HG03103 (cell line): Measurements from ENCODE around the gene PVALEF.
"Not testable (repeated sequence)": the region's sequence is repeated elsewhere in the genome, so short reads cannot be mapped to it uniquely, and the experiment has no call there.

ENCODE experiments used
- ATAC-seq: cut with Tn5 transposase; IDR thresholded peaks from one replicate; pipeline ENCODE4 v1.9.1; 2021; ENCODE audit warnings: low read depth; ENCODE audit not compliant: unreplicated experiment

PVALEF gene

DNA sequence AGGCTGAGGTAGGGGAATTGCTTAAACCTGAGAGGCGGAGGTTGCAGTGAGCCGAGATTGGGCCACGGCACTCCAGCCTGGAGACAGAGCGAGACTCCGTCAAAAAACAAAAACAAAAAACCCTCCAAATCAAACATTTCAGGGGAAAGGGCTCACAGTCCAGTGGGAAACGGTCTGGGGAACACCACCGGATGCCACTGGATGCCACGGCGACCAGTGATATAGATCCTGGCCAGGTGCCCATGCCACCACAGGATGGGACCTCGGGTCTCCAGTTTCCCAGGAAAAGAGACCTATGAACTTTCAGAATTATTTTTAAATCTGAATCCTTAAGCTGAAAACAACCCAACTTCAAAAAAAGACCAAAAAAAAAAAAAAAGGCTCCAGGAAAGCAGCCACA is 45.2 kb downstream of the PVALEF start:
- no peak for ATAC-seq

DNA sequence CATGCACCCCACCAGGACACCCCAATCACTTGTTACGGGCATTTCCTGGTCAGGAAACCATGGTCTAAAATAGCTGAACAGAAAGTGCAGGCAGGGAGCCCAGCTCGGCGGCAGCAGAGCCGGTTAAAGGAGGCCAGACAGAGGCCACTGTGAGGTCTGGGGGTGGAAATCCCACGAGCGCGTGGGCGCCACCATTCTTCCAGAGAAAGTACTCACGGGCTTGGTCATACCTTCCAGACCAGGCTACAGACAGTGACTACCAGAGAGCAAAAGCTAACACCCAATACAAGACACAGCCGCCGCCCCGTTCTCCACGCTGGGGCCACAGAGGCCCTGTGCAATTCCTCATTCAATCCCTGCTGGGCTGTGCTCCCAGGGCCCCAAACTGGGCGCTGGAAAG is 45.6 kb downstream of the PVALEF start:
- ATAC-seq = no peak

GRCh38 chr17:81212365-81212764 is 47.1 kb downstream of the PVALEF start:
- no peak for ATAC-seq

DNA sequence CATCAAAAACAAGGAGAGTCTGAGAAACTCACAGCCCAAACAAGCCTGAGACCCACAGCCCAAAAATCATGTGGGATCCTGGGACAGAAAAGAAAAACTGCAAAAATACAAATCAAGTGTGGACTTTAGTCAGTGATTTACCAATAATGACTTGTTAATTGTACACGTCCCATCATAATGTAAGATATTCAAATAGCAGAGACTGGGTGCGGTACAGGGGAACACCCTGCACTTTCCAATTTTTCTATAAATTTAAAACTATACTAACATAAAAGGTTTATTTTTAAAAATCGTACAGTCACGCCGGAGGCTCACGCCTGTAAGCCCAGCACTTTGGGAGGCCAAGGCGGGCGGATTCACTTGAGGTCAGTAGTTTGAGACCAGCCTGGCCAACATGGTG is 48.7 kb downstream of the PVALEF start:
- ATAC-seq = no peak

DNA sequence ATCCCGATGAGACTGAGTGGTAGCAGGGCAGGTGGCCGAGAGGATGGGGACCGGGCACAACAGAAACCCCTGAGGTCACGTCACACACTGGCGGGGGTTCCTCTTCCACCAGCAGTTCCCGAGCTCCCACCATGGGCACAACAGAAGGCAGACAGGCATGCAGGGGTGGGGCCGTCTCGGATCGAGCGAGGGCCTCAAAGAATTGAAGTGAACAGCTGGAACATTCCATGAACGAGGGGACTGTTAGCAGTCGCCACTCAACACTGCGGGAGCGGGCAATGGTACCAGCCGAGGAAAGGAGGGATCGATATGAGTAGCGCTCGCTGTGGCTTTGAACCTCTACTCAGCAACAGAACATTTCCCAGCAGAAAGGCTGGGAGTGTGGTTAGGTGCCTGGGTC is 52.2 kb downstream of the PVALEF start:
- ATAC-seq = no peak

DNA sequence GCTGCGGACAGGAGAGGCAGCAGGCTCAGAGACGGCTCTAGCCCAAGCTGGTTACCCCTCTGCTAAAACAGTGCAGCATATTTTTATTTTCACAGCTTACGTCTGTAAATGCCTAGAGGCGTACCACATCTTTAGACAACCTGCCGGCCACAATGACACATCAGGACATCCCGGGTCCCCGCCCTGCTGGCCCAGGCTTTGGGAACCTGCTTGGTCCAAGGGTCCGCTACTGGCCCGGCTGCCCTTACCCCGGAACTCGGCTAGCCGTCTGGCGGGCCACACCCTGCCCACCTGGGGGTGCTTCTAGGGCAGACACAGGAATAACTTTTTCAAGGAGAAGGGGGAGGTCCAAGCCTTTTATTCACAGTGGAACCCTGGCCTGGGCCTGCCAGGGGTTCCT is 53.2 kb downstream of the PVALEF start:
- ATAC-seq = no peak

DNA sequence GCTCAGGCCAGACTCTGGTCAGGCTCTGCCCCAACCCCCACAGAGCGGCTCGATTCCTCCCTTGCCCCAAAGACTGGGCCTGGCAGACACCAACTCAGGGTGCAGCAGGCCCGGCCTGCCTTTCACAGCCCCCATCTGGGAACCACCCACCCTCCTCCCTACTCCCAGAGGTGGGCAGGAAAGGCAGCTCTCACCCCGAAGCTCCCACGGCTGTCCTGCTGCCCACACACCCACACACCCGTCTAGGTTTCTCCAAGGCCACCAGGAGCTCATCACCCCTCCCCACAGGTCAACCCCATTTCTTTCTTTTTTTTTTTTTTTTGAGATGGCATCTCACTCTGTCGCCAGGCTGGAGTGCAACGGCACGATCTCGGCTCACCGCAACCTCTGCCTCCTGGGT is 53.7 kb downstream of the PVALEF start:
- no peak for ATAC-seq

GRCh38 chr17:81219476-81220180 is 54.3 kb downstream of the PVALEF start:
- no peak for ATAC-seq

- ATAC-seq = no peak
Observed at GRCh38 chr17:81221371-81221841, 56.1 kb downstream of the PVALEF start.

DNA sequence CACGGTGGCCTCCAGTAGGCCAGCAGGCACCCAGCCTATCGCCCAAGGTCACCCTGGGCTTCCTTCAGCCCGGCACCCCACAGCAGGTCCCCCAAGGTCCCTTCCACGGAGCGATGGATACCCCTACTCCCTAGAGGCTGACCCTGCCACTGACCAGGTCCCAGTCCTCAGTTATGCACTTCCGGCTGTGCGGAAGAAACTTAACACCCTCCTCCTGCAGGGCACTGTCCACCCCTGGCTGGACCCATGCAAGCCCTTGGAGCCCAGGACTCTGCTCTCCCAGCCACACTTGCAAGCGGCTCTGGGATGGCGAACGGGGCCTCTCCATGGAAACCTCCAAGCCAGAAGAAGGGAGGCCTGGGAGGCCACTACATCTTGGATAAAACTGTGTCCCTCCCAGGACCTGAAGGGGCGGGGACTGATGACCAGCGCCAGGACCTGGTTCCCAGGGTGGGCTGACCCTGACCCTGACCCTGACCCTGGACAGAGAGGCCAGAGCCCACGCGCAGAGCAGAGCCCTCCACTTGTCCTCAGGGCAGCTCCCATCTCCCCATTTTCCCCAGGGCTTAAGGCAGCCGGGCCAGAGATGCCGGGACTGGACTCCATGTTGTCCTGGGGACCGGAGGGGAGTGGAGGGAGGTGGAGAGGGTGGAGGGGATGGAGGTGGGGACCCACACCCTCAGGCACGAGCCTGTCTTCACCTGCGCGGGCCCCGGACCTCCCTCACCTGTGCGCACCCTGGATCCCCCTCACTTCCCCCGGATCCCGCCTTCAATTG is 56.7 kb downstream of the PVALEF start:
- no peak for ATAC-seq

GRCh38 chr17:81222620-81222905 is 57.3 kb downstream of the PVALEF start:
- ATAC-seq = peak; percentile 7

DNA sequence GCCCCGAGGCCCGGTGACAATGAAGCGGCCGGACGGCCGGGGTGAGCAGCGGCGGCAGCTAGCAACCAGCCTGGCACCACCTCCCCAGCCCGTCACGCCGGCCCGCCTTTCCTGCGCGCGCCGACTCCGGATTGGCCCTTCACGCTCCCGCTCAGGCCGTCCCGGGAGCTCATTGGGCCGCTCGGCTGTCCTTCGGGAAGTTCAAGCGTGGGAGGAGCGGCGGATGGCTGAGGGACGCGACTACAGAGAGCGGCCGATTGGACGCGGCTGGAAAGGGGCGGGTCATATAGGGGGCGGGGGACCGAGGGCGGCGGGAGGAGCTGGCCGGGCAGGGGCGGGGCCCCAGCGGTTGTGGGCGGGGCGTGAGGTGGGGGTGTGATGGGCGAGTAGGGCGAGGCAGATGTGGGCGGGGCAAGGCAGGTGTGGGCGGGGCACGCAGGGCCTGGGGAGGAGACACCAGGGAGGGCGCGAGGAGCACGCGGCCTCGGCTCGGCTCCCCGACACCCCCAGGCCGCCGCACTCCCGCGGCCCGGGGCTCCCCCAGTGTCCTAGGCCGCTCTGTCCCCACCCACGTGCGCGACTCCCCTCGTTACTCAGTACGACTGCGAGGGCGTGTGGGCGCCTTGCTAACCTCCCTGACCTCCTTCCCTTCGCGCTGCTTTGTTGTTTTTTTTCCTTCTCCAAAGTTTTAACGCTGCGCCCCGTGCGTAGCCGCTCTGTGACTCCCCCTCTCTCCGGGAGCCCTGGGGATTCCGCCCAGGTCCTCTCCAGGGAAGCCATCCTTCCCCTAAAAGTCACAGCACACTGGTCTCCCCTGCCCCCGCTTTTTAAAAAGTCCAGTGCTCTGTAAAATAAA is 57.8 kb downstream of the PVALEF start, which contains the start of gene CEP131:
Gene CEP131, minus strand, starts transcription at position 60 of the 856 bp plus-strand sequence. CDS start 2,909 bp downstream, outside the sequence.
- peak; percentile 95 for ATAC-seq

DNA sequence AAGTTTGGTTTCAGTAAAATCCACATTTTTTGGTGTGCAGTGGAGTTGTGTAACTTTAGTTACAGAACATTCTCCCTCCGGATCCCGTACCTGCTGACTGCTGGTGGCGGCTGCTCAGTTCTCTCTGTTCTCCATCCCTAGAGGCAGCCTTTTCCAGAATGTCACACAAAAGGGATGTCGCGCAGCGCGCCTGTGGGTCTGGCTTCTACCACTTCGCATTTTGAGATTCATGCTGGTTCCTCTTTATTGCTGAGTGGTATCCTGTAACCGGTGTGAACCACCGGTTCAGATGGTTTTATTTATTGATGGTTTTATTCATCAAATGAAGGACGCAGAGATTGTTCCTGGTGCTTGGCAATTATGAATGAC is 58.4 kb downstream of the PVALEF start:
- ATAC-seq = no peak

- ATAC-seq = not testable (repeated sequence)
Observed at GRCh38 chr17:81227630-81228029, 62.3 kb downstream of the PVALEF start.

DNA sequence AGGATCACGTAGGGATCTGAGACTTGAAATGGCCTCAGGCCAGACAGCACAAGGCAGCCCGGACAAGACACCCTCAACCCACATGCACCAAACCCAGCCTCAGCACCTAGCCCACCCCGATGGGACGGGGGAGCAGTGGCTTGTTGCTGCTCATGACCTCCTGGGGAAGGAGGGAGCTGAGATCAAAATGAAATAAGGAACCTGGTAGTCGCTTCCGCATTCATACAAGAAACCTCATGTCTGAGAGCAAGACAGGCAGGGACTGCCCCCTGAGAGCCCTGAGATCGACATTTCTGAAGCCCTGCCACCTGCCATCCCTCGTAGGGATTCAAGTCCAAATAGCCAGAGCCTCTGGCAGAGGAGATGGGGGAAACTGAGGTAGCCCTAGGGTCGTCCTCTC is 63.1 kb downstream of the PVALEF start:
- ATAC-seq = no peak

DNA sequence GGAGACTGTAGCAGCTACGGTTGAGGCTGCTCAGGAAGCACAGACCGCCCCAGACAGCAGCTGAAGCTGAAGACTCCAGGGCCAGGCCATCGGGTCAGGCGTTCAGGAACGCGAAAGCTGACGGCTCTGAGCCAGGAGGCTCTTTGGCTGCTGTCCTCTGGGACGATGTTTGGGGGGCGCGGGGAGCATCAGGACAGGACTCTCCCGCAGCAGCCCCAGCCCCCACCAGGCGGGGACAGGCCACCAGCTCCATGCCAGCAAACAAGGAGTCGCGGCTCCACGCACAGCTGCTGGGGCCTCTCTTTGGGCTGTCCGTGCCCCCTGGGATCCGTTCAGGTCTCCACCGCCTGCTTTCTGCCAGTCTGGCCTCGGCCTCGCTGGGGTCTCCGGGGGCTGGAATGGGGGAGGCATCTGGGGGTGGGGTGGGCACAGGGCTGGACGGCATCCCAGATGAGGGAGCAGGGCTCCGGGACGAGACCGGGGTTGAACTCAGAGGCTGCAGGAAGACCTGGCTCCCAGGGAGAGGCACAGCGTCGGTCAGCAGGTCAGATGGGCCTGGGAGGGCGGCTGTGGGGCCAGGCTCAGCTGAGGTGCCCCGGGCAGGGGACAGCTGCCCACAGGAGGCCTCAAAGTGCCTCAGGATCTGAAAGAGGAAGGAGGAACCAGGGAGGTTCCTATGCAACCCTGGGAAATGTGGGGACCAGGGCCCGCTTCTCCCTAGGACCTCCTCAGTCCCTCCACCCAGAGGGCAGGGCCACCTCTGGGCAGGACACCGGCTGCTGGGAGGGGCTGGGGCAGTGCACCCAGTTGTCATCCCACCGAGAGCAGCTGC is 63.7 kb downstream of the PVALEF start:
- no peak for ATAC-seq

- ATAC-seq = no peak
Observed at GRCh38 chr17:81229666-81229920, 64.3 kb downstream of the PVALEF start.

- no peak for ATAC-seq
Observed at GRCh38 chr17:81230043-81230820, 64.9 kb downstream of the PVALEF start.

- ATAC-seq = no peak
Observed at GRCh38 chr17:81231121-81231645, 65.9 kb downstream of the PVALEF start.
